ENCODE measurements around the gene SYNM. TPM values are rescaled to one million over a fixed set of nuclear protein-coding genes. Genes with fewer than 3 reads are reported as not detected.
"Not testable (repeated sequence)": the region's sequence is repeated elsewhere in the genome, so short reads cannot be mapped to it uniquely, and the experiment has no call there.

Gene SYNM, protein sequence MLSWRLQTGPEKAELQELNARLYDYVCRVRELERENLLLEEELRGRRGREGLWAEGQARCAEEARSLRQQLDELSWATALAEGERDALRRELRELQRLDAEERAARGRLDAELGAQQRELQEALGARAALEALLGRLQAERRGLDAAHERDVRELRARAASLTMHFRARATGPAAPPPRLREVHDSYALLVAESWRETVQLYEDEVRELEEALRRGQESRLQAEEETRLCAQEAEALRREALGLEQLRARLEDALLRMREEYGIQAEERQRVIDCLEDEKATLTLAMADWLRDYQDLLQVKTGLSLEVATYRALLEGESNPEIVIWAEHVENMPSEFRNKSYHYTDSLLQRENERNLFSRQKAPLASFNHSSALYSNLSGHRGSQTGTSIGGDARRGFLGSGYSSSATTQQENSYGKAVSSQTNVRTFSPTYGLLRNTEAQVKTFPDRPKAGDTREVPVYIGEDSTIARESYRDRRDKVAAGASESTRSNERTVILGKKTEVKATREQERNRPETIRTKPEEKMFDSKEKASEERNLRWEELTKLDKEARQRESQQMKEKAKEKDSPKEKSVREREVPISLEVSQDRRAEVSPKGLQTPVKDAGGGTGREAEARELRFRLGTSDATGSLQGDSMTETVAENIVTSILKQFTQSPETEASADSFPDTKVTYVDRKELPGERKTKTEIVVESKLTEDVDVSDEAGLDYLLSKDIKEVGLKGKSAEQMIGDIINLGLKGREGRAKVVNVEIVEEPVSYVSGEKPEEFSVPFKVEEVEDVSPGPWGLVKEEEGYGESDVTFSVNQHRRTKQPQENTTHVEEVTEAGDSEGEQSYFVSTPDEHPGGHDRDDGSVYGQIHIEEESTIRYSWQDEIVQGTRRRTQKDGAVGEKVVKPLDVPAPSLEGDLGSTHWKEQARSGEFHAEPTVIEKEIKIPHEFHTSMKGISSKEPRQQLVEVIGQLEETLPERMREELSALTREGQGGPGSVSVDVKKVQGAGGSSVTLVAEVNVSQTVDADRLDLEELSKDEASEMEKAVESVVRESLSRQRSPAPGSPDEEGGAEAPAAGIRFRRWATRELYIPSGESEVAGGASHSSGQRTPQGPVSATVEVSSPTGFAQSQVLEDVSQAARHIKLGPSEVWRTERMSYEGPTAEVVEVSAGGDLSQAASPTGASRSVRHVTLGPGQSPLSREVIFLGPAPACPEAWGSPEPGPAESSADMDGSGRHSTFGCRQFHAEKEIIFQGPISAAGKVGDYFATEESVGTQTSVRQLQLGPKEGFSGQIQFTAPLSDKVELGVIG (N-terminal part only)
- 1.7 TPM for polyA plus RNA-seq (2013, experiment 1 of 4)
- 1.3 TPM for polyA plus RNA-seq (2013, experiment 2 of 4)
- polyA plus RNA-seq (2013, experiment 3 of 4): 1.1 TPM
- 1.1 TPM for polyA plus RNA-seq (2013, experiment 4 of 4)

GRCh38 chr15:99104788-99105513 is at the start of gene SYNM:
TSS of gene SYNM (plus strand) at chr15:99105080. CDS start at chr15:99105200, 120 bp downstream.
- H3K4me3 ChIP-seq (ENCODE audit: insufficient read depth, low read depth, low read length): peak within 1 kb of the TSS; percentile 33
- H3K27ac ChIP-seq (ENCODE audit: insufficient read depth, low read depth, low read length, poor library complexity, severe bottlenecking): no peak within 1 kb of the TSS
- no peaks in the 10 kb centered on the region for H3K36me3 ChIP-seq (ENCODE audit: control insufficient read depth, insufficient read depth, low read length)
- H3K27me3 ChIP-seq (ENCODE audit: control insufficient read depth, insufficient read depth, low read length, poor library complexity, severe bottlenecking): peaks cover 60% of the 10 kb centered on the region
- no peaks in the 10 kb centered on the region for H3K9me3 ChIP-seq (ENCODE audit: control insufficient read depth, low read length)
- H3K4me1 ChIP-seq (ENCODE audit: control insufficient read depth, insufficient read depth, low read length): peaks cover 5% of the 10 kb centered on the region
- WGBS, 2 experiments: 1% methylated on average over 91 of the region's 91 CpGs

- peaks cover 5% of the 10 kb centered on the region for H3K4me1 ChIP-seq (ENCODE audit: control insufficient read depth, insufficient read depth, low read length)
- H3K4me3 ChIP-seq (ENCODE audit: insufficient read depth, low read depth, low read length): no peak overlapping the region
- WGBS, 2 experiments: 85 to 90% methylated on average over 6 of the region's 6 CpGs
- H3K9me3 ChIP-seq (ENCODE audit: control insufficient read depth, low read length): no peaks in the 10 kb centered on the region
- H3K27me3 ChIP-seq (ENCODE audit: control insufficient read depth, insufficient read depth, low read length, poor library complexity, severe bottlenecking): peaks cover 3% of the 10 kb centered on the region
- H3K27ac ChIP-seq (ENCODE audit: insufficient read depth, low read depth, low read length, poor library complexity, severe bottlenecking): no peak overlapping the region
- H3K36me3 ChIP-seq (ENCODE audit: control insufficient read depth, insufficient read depth, low read length): no peaks in the 10 kb centered on the region
Measured at GRCh38 chr15:99055555-99056134, 49.2 kb upstream of the SYNM start.

GRCh38 chr15:99057020-99057419 is 47.9 kb upstream of the SYNM start:
- Histone ChIP-seq H3K36me3 (ENCODE audit: control insufficient read depth, insufficient read depth, low read length) (no peaks in the 10 kb centered on the region), H3K27ac (ENCODE audit: insufficient read depth, low read depth, low read length, poor library complexity, severe bottlenecking) (no peak overlapping the region), H3K9me3 (ENCODE audit: control insufficient read depth, low read length) (no peaks in the 10 kb centered on the region), H3K4me3 (ENCODE audit: insufficient read depth, low read depth, low read length) (no peak overlapping the region), H3K4me1 (ENCODE audit: control insufficient read depth, insufficient read depth, low read length) (peaks cover 5% of the 10 kb centered on the region), H3K27me3 (ENCODE audit: control insufficient read depth, insufficient read depth, low read length, poor library complexity, severe bottlenecking) (peaks cover 3% of the 10 kb centered on the region)
- 64 to 80% methylated on average over 4 of the region's 4 CpGs for WGBS, 2 experiments

- WGBS, 2 experiments: 82 to 84% methylated on average over 20 of the region's 20 CpGs
Measured at GRCh38 chr15:99057697-99058420, 47.0 kb upstream of the SYNM start.

DNA sequence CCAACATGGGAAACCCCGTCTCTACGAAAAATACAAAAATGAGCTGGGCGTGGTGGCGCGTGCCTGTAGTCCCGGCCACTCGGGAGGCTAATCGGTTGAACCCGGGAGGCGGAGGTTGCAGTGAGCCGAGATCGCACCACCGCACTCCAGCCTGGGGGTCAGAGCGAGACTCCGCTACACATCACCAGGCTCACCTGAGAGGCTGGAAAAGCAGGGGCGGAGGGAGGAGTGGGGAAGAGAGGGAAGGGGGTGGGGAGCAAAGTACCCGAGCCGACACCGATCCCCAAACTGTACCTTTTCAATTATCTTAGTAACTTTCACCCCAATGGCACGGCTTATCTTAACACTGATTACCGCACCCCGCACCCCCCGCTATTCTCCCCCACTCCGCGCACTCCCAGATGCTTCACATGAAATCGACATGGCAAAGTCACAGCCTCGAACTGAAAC is 46.4 kb upstream of the SYNM start:
- no peak overlapping the region for H3K27ac ChIP-seq (ENCODE audit: insufficient read depth, low read depth, low read length, poor library complexity, severe bottlenecking)
- H3K27me3 ChIP-seq (ENCODE audit: control insufficient read depth, insufficient read depth, low read length, poor library complexity, severe bottlenecking): peaks cover 3% of the 10 kb centered on the region
- peaks cover 5% of the 10 kb centered on the region for H3K4me1 ChIP-seq (ENCODE audit: control insufficient read depth, insufficient read depth, low read length)
- no peaks in the 10 kb centered on the region for H3K9me3 ChIP-seq (ENCODE audit: control insufficient read depth, low read length)
- peak overlapping the region; percentile 20 for H3K4me3 ChIP-seq (ENCODE audit: insufficient read depth, low read depth, low read length)
- no peaks in the 10 kb centered on the region for H3K36me3 ChIP-seq (ENCODE audit: control insufficient read depth, insufficient read depth, low read length)
- 65 to 66% methylated on average over 27 of the region's 27 CpGs for WGBS, 2 experiments

More at GRCh38 chr15:99057697-99058420, 47.0 kb upstream of the SYNM start:
- Histone ChIP-seq H3K27ac (ENCODE audit: insufficient read depth, low read depth, low read length, poor library complexity, severe bottlenecking) (no peak overlapping the region), H3K4me1 (ENCODE audit: control insufficient read depth, insufficient read depth, low read length) (peaks cover 5% of the 10 kb centered on the region), H3K27me3 (ENCODE audit: control insufficient read depth, insufficient read depth, low read length, poor library complexity, severe bottlenecking) (peaks cover 3% of the 10 kb centered on the region), H3K4me3 (ENCODE audit: insufficient read depth, low read depth, low read length) (no peak overlapping the region), H3K36me3 (ENCODE audit: control insufficient read depth, insufficient read depth, low read length) (no peaks in the 10 kb centered on the region), H3K9me3 (ENCODE audit: control insufficient read depth, low read length) (no peaks in the 10 kb centered on the region)

DNA sequence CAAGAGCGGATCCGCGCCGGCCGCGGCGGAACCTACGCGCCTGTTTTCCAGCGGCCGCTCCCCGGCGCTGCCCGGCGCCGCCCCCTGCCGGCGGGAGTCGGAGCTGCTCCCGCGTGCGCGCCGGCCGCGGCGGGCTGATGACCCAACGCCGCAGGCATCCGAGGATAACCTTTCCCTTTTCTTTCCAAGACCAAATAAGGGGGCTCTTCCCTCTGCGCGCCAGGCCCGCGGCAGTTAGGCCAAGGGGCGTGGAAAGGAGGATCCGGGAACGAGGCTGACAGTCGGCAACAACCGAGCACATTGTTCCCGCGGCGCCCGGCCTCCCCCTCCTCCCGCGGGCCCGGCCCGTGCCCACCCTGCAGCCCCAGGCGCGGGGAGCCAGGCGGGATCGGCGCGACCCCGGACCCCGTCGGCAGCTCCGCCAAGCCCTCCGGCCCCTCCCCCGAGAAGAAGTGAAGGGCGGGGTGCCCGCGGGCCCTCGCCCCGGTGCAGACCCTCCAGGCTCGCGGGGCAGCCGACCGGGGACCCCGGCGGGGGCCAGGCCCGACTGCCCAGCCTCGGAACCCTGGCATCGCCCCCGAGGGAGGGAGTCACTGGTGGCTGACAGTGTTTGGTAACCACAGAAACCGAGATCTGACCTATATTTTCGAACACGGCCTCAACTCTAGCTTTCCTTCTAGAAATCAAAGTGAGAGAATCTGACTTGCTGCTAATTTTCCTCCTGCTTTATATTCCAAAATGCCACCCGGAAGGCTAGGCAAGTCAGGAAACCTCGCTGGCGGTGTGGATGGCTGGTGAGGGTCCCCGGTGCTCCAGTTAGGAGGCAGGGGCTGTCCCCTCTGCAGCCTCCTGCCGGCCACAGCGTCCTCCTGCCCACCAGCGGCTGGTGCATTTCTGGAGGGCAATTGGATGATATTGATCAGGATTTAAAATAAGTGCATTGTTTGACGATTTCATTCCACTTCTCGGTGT is 45.6 kb upstream of the SYNM start:
- H3K9me3 ChIP-seq (ENCODE audit: control insufficient read depth, low read length): no peaks in the 10 kb centered on the region
- H3K27ac ChIP-seq (ENCODE audit: insufficient read depth, low read depth, low read length, poor library complexity, severe bottlenecking): peak overlapping the region; percentile 83
- WGBS, 2 experiments: 4% methylated on average over 86 of the region's 86 CpGs
- peaks cover 3% of the 10 kb centered on the region for H3K27me3 ChIP-seq (ENCODE audit: control insufficient read depth, insufficient read depth, low read length, poor library complexity, severe bottlenecking)
- peaks cover 5% of the 10 kb centered on the region for H3K4me1 ChIP-seq (ENCODE audit: control insufficient read depth, insufficient read depth, low read length)
- peak overlapping the region; percentile 54 for H3K4me3 ChIP-seq (ENCODE audit: insufficient read depth, low read depth, low read length)
- no peaks in the 10 kb centered on the region for H3K36me3 ChIP-seq (ENCODE audit: control insufficient read depth, insufficient read depth, low read length)

- H3K4me1 ChIP-seq (ENCODE audit: control insufficient read depth, insufficient read depth, low read length); H3K36me3 ChIP-seq (ENCODE audit: control insufficient read depth, insufficient read depth, low read length); H3K27me3 ChIP-seq (ENCODE audit: control insufficient read depth, insufficient read depth, low read length, poor library complexity, severe bottlenecking); H3K27ac ChIP-seq (ENCODE audit: insufficient read depth, low read depth, low read length, poor library complexity, severe bottlenecking); H3K4me3 ChIP-seq (ENCODE audit: insufficient read depth, low read depth, low read length); H3K9me3 ChIP-seq (ENCODE audit: control insufficient read depth, low read length): not testable (repeated sequence)
- WGBS, 2 experiments: 91 to 94% methylated on average over 18 of the region's 18 CpGs
Measured at GRCh38 chr15:99060186-99060585, 44.7 kb upstream of the SYNM start.

DNA sequence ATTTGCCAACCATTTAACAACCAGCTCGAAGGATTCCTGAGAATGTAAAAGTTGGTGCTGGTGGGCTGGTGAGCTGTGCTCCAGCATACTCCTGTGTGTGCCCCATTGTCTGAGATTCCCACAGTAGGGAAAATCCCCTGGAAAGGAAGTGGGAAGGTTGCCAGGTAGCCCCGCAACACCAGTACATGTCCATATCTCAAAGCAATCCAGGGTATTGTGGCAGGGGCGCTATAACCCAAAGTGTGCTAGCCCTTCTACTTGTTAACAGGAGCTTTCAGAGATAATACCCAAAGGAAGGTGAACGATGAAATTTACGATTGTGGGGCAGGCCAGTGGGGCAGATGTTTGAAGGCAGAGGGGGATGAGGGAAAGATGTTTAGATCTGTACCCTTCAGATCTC is 42.7 kb upstream of the SYNM start:
- Histone ChIP-seq H3K9me3 (ENCODE audit: control insufficient read depth, low read length) (no peaks in the 10 kb centered on the region), H3K36me3 (ENCODE audit: control insufficient read depth, insufficient read depth, low read length) (no peaks in the 10 kb centered on the region), H3K4me1 (ENCODE audit: control insufficient read depth, insufficient read depth, low read length) (peaks cover 5% of the 10 kb centered on the region), H3K4me3 (ENCODE audit: insufficient read depth, low read depth, low read length) (no peak overlapping the region), H3K27ac (ENCODE audit: insufficient read depth, low read depth, low read length, poor library complexity, severe bottlenecking) (no peak overlapping the region), H3K27me3 (ENCODE audit: control insufficient read depth, insufficient read depth, low read length, poor library complexity, severe bottlenecking) (peaks cover 3% of the 10 kb centered on the region)
- WGBS, 2 experiments: 94 to 95% methylated on average over 5 of the region's 5 CpGs

All from ectodermal cell (in vitro differentiated cells).